SU-DHL-6 (cell line): ENCODE data around the gene STX5.
"Not testable (repeated sequence)": the region's sequence is repeated elsewhere in the genome, so short reads cannot be mapped to it uniquely, and the experiment has no call there.

ENCODE experiments used
- H2AFZ ChIP-seq: fragments of 200-600 bp; sonication (generic); 2 replicates; pipeline ENCODE4 v1.6.1; 2014; ENCODE audit warnings: low read depth, mild to moderate bottlenecking, moderate library complexity, mixed read lengths, antibody characterized with exemption, low read length; ENCODE audit not compliant: severe bottlenecking
- H3F3A ChIP-seq: fragments of 200-600 bp; shearing (Covaris generic); 2 replicates; pipeline ENCODE4 v1.6.0; 2016; ENCODE audit warnings: antibody characterized with exemption, mild to moderate bottlenecking; ENCODE audit not compliant: insufficient read depth
- H3K27ac ChIP-seq: fragments of 200-600 bp; sonication (generic); 2 replicates; pipeline ENCODE4 v1.5.1; 2016; ENCODE audit warnings: low read depth, mild to moderate bottlenecking, low read length, moderate library complexity, mixed read lengths
- H3K27me3 ChIP-seq: fragments of 200-600 bp; sonication (generic), shearing (Covaris generic); 2 replicates; pipeline ENCODE4 v1.6.0; 2014; ENCODE audit warnings: mild to moderate bottlenecking, low read length
- H3K36me3 ChIP-seq: fragments of 200-600 bp; sonication (generic); 2 replicates; pipeline ENCODE4 v1.6.1; 2014; ENCODE audit warnings: mild to moderate bottlenecking, low read length, mixed read lengths
- H3K4me2 ChIP-seq: fragments of 300-600, 200-600 bp; shearing (Covaris generic), sonication (generic); 2 replicates; pipeline ENCODE4 v1.6.0; 2014; ENCODE audit warnings: low read length, low read depth, mild to moderate bottlenecking; ENCODE audit not compliant: poor library complexity, severe bottlenecking
- H3K4me3 ChIP-seq: fragments of 200-600 bp; sonication (generic); 2 replicates; pipeline ENCODE4 v1.5.1; 2014; ENCODE audit warnings: antibody characterized with exemption, low read length, mild to moderate bottlenecking, mixed read lengths; ENCODE audit not compliant: insufficient read depth, poor library complexity, severe bottlenecking
- H3K79me2 ChIP-seq: fragments of 200-600 bp; sonication (generic); 2 replicates; pipeline ENCODE4 v1.6.1; 2014; ENCODE audit warnings: mild to moderate bottlenecking, low read length, moderate library complexity; ENCODE audit not compliant: insufficient read depth
- H3K9ac ChIP-seq: fragments of 200-600 bp; sonication (generic); 2 replicates; pipeline ENCODE4 v1.7.0; 2014; ENCODE audit warnings: mild to moderate bottlenecking, low read length
- H3K9me2 ChIP-seq: fragments of 200-600 bp; sonication (generic); replicated peaks from 2 replicates; pipeline ENCODE4 v1.6.1; 2014; ENCODE audit warnings: low read length; ENCODE audit not compliant: insufficient read depth
- H3K9me3 ChIP-seq: fragments of 200-600 bp; sonication (generic); 2 replicates; pipeline ENCODE4 v1.6.1; 2014; ENCODE audit warnings: low read length, mixed read lengths; ENCODE audit not compliant: insufficient read depth
- H4K20me1 ChIP-seq: fragments of 200-600 bp; sonication (generic); 2 replicates; pipeline ENCODE4 v1.6.1; 2014; ENCODE audit warnings: low read depth, mild to moderate bottlenecking, antibody characterized with exemption, low read length, moderate library complexity, mixed read lengths
- EZH2phosphoT487 ChIP-seq: fragments of 200-600 bp; sonication (generic), shearing (Covaris generic); conservative IDR thresholded peaks from 2 replicates; pipeline ENCODE4 v1.6.1; 2018; ENCODE audit warnings: mild to moderate bottlenecking, antibody characterized with exemption, low read length, moderate library complexity, mixed read lengths
- TF ChIP-seq, protein P1 (sequence below): fragments of 200-600 bp; sonication (generic); IDR thresholded peaks from one replicate; pipeline ENCODE4 v1.5.1; 2017; ENCODE audit warnings: antibody characterized with exemption, mild to moderate bottlenecking, low read length, moderate library complexity; ENCODE audit not compliant: insufficient read depth, poor library complexity, severe bottlenecking

Gene STX5

DNA sequence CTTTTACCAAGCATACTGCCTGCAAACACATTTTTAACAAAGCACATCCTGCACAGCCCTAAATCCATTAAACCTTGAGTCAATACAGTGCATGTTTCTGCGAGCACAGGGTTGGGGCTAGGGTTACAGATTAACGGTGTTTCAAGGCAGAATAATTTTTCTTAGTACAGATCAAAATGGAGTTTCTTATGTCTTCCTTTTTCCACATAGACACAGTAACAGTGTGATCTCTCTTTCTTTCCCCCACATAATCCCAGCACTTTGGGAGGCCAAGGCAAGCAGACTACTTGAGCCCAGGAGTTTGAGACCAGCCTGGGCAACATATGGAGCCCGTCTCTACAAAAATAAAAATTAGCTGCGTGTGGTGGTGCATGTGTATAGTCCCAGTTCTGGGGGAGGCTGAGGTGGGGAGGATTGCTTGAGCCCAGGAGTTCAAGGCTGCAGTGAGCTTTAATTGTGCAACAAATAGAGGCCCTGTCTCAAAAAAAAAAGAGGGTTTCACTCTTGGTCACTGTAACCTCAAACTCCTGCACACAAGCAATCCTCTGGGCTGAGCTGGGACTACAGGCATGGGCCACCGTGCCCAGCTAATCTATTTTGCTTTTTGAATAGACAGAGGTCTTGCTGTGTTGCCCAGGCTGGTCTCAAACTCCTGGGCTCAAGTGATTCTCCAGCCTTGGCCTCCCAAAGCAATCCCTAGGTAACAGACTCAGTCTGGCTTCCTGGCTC, 29.1 kb upstream of the STX5 start:
- peak overlapping the region; percentile 73 for H3K27ac ChIP-seq
- H3K79me2 ChIP-seq = peaks cover 96% of the 10 kb centered on the region

DNA sequence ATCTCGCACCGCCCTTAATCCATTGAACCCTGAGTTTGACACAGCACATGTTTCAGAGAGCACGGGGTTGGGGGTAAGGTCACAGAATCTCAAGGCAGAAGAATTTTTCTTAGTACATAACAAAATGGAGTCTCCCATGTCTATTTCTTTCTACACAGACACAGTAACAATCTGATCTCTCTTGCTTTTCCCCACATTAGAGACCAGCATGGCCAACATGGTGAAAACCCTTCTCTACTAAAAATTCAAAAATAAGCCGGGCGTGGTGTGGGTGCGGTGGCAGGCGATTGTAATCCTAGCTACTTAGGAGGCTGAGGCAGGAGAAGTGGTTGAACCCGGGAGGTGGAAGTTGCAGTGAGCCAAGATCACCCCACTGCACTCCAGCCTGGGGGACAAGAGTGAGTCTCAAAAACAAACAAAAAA, 27.4 kb upstream of the STX5 start:
- Histone ChIP-seq H3K9ac (peak overlapping the region; percentile 99), H3K27ac (peak overlapping the region; percentile 73), H3K4me2 (peak overlapping the region; percentile 99), H3K4me3 (peak overlapping the region; percentile 43), H3K79me2 (peaks cover 93% of the 10 kb centered on the region), H3K36me3 (peaks cover 13% of the 10 kb centered on the region), H3F3A (peaks cover 40% of the 10 kb centered on the region), H4K20me1 (peaks cover 16% of the 10 kb centered on the region)
- H2AFZ ChIP-seq, H3K27me3 ChIP-seq, H3K9me3 ChIP-seq, H3K9me2 ChIP-seq: not testable (repeated sequence)

More for the DNA sequence above, 29.1 kb upstream of the STX5 start:
- H3K9me2 ChIP-seq = no peaks in the 10 kb centered on the region
- no peaks in the 10 kb centered on the region for H3K27me3 ChIP-seq
- TF ChIP-seq EZH2phosphoT487 = no peak
- TF ChIP-seq, protein P1, sequence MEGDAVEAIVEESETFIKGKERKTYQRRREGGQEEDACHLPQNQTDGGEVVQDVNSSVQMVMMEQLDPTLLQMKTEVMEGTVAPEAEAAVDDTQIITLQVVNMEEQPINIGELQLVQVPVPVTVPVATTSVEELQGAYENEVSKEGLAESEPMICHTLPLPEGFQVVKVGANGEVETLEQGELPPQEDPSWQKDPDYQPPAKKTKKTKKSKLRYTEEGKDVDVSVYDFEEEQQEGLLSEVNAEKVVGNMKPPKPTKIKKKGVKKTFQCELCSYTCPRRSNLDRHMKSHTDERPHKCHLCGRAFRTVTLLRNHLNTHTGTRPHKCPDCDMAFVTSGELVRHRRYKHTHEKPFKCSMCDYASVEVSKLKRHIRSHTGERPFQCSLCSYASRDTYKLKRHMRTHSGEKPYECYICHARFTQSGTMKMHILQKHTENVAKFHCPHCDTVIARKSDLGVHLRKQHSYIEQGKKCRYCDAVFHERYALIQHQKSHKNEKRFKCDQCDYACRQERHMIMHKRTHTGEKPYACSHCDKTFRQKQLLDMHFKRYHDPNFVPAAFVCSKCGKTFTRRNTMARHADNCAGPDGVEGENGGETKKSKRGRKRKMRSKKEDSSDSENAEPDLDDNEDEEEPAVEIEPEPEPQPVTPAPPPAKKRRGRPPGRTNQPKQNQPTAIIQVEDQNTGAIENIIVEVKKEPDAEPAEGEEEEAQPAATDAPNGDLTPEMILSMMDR = no peak
- no peak overlapping the region for H3K4me3 ChIP-seq
- peak overlapping the region; percentile 29 for H3K9ac ChIP-seq
- H3K9me3 ChIP-seq = no peaks in the 10 kb centered on the region
- peaks cover 4% of the 10 kb centered on the region; the same call in 1 of the 2 replicates for H3K36me3 ChIP-seq
- peak overlapping the region; percentile 99 for H3K4me2 ChIP-seq
- H2AFZ ChIP-seq = no peak overlapping the region
- H3F3A ChIP-seq = peaks cover 26% of the 10 kb centered on the region
- H4K20me1 ChIP-seq = peaks cover 8% of the 10 kb centered on the region; the same call in 1 of the 2 replicates

DNA sequence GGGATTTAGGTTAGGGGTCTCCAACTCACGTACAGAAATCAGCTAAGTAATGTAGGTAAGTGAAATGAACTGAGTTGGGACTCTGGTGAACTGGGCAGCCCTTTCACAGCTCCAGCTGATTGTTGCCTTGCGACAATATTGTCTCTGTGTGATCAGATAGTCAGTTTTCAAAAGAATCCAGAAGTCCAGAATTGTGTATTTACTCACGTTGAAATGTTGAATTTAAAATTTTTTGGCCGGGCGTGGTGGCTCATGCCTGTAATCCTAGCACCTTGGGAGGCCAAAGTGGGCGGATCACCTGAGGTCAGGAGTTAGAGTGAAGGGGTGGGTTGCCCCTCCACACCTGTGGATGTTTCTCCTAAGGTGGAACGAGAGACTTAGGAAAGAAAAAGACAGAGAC, 26.4 kb upstream of the STX5 start:
- H3K4me2 ChIP-seq = peak overlapping the region; percentile 99
- H2AFZ ChIP-seq = no peak overlapping the region
- peaks cover 23% of the 10 kb centered on the region for H3K36me3 ChIP-seq
- H3K9me2 ChIP-seq = no peaks in the 10 kb centered on the region
- no peaks in the 10 kb centered on the region for H3K9me3 ChIP-seq
- peaks cover 51% of the 10 kb centered on the region for H3F3A ChIP-seq
- no peaks in the 10 kb centered on the region for H3K27me3 ChIP-seq
- peak overlapping the region; percentile 78 for H3K4me3 ChIP-seq
- H3K27ac ChIP-seq = peak overlapping the region; percentile 75
- peaks cover 21% of the 10 kb centered on the region for H4K20me1 ChIP-seq
- TF ChIP-seq EZH2phosphoT487 = no peak
- TF ChIP-seq, protein P1 = no peak
- H3K9ac ChIP-seq = peak overlapping the region; percentile 99
- peaks cover 92% of the 10 kb centered on the region for H3K79me2 ChIP-seq

DNA sequence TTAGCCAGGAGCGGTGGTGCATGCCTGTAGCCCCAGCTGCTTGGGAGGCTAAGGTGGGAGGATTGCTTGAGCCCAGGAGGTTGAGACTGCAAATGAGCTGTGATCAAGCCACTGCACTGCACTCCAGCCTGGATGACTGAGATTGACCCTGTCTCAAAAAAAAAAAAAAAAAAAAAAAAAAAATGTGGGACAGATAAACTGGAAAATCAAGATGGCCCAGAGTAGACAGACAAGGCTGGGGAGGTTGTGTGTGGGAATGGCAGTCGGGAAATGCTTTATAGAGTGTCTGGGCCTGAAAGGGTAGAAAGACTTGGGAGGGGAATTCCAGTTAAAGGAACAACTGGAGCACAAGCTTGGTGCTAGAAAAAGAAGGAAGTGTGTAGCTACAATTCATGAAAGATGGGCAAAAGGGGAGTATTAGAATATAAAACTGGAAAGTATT, 25.7 kb upstream of the STX5 start:
- H3K4me2 ChIP-seq = peak overlapping the region; percentile 99
- peak overlapping the region; percentile 75 for H3K27ac ChIP-seq
- H4K20me1 ChIP-seq = peaks cover 23% of the 10 kb centered on the region
- no peaks in the 10 kb centered on the region for H3K27me3 ChIP-seq
- H3K9me3 ChIP-seq = no peaks in the 10 kb centered on the region
- peaks cover 30% of the 10 kb centered on the region for H3K36me3 ChIP-seq
- peak overlapping the region; percentile 99 for H3K9ac ChIP-seq
- TF ChIP-seq, protein P1 = no peak
- TF ChIP-seq EZH2phosphoT487 = no peak
- H3K9me2 ChIP-seq = no peaks in the 10 kb centered on the region
- H3K4me3 ChIP-seq = peak overlapping the region; percentile 78
- no peak overlapping the region for H2AFZ ChIP-seq
- peaks cover 86% of the 10 kb centered on the region for H3K79me2 ChIP-seq
- peaks cover 57% of the 10 kb centered on the region for H3F3A ChIP-seq
